ENCODE results near the gene SMC4.

Gene SMC4

DNA sequence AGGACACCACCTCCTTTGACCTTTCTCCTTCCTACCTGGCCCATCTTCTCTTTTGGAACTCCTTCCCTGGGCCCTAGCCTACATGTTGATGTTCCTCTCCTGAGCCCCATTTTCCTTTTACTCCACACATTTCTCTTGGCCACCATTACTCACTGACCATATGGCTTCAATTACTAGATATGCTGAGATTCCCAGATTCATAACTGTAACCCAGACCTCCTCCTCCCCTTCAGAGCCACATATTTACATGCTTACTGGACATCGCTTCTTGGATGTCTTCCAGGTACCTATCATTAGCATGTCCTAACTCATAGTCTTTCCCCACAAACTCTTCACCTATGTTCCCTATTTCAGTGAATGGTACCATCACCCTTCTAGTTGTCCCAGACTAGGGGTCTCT lies 74.5 kb downstream of the SMC4 start:
- FAIRE-seq, result no peak
- DNase-seq (ENCODE audit: insufficient read length, low spot score), result peak; percentile 35

DNA sequence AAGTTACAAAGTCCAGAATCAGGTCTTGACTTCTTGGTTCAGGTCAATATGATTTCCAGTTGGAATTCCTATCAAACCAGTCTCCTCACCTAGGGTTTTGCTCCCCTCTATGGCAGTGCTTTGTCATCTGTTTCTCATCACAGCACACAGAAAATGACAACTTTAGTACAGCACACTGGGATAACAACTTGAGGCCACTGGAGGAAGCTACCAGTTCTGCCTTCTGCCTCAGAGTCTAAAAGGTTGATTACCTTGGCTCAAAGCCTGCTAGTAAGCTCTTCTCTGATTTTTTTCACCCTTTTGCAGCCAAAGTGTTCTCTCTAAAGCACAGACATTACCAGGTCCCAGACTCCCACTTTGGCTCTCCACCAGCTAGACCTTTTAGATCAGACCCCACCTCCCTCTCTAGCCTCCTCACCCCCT lies 75.0 kb downstream of the SMC4 start:
- DNase-seq (ENCODE audit: insufficient read length, low spot score) (no peak), FAIRE-seq (no peak)

DNA sequence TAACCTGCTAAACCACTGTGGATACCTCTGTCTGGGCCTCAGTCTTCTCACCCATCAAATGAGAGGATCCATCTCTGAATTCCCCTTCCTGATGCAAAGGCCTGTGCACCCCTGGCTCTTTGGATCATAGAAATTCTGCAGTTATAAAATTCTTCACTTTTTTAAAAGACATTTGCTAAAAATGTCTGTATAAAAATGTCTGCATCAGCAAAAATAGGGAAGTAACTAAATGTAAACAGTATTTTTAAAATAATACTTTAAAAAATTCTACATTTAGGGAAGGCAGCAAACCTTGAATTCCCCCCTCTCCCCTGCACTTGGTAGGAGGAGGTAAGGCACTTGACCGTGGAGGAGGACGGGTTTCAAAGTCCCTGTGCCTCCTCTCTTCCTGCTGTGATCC lies 75.7 kb downstream of the SMC4 start:
- FAIRE-seq, result no peak
- no peak for DNase-seq (ENCODE audit: insufficient read length, low spot score)

- DNase-seq (ENCODE audit: insufficient read length, low spot score) (no peak), FAIRE-seq (no peak)
These were observed 76.4 kb downstream of the SMC4 start for GRCh38 chr3:160475884-160476283.

DNA sequence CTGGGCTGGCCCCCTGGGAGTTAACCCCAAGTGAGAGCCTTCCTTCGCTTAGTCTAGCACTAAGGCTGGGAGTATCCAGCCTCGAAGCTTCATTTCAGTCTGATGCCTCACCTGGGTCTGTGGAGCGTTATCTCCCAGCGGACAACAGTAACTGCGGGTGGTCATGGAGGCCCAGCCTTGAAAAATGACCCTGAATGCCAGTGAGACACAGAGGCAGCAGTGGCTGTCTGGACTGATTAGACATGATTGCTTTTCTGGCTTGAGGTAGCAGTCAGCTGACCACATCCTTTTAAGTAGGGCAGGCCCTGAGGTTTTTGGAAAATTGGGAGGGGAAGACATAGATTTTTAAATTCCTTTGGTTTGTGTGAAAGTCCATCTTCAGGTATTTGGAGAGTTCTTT lies 78.3 kb downstream of the SMC4 start:
- DNase-seq (ENCODE audit: insufficient read length, low spot score), result no peak
- no peak for FAIRE-seq

DNA sequence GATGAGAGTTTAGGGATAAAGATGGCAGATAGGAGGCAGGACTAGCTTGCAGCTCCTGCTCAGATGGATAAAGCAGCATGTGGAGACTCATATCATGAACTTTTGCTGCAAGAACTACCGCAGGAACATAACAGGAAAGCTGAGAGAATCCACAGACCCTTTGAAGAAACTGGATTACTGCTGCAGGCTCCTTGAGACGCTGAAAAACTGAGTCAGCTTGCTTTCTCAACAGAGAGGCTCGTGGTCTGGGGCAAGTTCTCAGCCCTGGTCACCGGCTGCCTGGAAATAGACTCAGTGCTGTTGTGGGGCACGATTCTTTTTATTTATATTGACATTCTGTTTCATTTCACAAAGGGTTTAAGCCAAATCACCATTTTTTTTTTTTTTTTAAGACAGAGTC lies 78.9 kb downstream of the SMC4 start:
- no peak for DNase-seq (ENCODE audit: insufficient read length, low spot score)
- FAIRE-seq, result no peak

DNA sequence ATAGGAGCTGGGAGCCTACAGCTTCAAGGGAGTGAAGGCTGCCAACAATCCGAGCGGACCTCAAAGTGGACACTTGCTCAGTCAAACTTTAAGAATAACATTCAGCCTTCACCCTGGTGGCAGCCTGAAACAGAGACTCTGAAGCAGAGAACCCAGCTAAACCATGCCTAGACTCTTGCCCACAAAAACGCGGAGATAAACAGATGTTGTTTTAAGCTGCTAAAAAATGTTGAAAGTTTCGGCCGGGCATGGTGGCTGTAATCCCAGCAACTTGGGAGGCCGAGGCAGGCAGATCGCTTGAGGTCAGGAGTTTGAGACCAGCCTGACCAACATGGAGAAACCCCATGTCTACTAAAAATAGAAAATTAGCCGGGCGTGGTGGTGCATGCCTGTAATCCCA lies 79.9 kb downstream of the SMC4 start:
- FAIRE-seq (no peak), DNase-seq (ENCODE audit: insufficient read length, low spot score) (no peak)

GRCh38 chr3:160480931-160481330 lies 81.5 kb downstream of the SMC4 start:
- no peak for DNase-seq (ENCODE audit: insufficient read length, low spot score)
- no peak for FAIRE-seq

GRCh38 chr3:160481856-160482255 lies 82.4 kb downstream of the SMC4 start:
- FAIRE-seq, result no peak

DNA sequence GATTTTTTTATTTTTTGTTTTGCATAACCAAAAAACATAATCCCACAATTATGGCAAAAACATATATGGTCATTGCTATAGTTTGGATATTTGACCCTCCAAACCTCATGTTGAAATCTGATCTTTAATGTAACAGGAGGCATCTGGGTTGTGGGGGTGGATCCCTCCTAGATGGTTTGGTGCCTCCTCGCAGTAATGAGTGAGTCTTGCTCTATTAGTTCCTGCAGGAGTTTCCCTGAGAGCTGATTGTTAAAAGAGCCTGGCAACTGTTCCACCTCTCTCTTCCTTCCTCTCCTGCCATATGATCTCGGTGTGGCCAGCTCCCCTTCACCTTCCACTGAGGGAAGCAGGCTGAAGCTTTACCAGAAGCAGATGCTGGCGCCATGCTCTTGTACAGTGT lies 83.3 kb downstream of the SMC4 start:
- FAIRE-seq (no peak), DNase-seq (ENCODE audit: insufficient read length, low spot score) (no peak)

More at GRCh38 chr3:160481856-160482255, 82.4 kb downstream of the SMC4 start:
- DNase-seq (ENCODE audit: insufficient read length, low spot score), result no peak

All from HTR-8/SVneo (cell line).